HG03135 (cell line): ENCODE results near the gene YPEL2.
"Not testable (repeated sequence)": the region's sequence is repeated elsewhere in the genome, so short reads cannot be mapped to it uniquely, and the experiment has no call there.

Source experiments
- ATAC-seq: cut with Tn5 transposase; IDR thresholded peaks from one replicate; pipeline ENCODE4 v1.9.1; 2021; ENCODE audit warnings: mild to moderate bottlenecking, moderate library complexity; ENCODE audit not compliant: unreplicated experiment

YPEL2 gene, protein sequence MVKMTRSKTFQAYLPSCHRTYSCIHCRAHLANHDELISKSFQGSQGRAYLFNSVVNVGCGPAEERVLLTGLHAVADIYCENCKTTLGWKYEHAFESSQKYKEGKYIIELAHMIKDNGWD

DNA sequence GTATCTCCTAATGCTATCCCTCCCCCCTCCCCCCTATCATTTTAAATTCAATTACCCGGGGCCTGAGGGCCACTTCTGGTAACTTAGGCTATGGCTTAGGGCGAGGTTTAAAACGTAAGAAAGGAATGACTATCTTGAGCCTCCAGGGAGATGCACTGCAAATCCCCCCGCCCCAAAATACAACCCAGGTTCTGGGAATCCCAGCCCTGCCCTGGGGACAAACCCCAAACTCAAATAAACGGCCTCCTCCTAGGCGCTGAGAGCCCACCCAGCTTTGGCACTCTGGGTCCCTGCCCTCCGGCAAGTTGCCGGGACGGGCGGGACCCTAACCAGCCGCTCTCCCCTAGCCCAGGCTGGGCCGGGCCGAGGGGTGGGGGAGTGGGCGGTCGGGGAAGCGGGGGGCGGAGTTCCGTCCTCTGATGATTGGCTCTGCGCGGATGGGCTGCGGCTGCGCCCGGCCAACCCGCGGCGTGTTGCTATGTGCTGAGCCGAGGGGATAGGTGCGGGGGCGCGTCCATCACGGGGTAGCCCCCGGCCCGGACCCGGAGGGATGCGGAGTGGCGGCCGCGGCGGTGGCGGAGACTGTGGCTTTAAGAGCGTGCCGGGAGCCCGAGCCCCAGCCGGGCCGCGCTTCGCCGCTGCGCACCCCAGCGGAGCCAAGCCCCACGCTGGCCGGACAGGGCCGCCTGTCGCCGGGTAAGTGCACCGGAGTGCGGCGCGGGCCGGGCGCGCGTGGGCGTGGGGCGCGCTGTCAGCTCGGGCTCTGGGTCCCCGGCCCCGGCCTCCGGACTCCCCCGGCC lies at the start of gene YPEL2:
TSS of gene YPEL2 (plus strand) at position 527 of the 800 bp plus-strand sequence. CDS start 21,755 bp downstream, outside the sequence.
- ATAC-seq = peak; percentile 89

GRCh38 chr17:59284317-59284716 lies 47.1 kb upstream of the YPEL2 start:
- no peak for ATAC-seq

DNA sequence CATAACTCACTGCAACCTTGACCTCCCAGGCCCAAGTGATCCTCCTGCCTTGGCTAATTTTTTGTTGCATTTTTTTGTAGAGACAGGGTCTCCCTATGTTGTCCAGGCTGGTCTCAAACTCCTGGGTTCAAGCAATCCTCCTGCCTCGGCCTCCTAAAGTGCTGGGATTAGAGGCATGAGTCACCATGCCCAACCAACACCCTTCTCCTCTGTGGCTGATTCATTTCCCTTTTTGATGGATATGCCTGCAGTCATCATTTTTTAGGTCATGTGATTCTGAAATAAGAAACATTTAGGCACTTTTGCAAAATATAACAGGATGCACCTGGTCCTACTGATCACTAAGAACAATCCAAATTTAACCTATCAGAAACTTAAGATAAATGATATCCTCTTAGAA lies 44.0 kb upstream of the YPEL2 start:
- ATAC-seq = no peak

DNA sequence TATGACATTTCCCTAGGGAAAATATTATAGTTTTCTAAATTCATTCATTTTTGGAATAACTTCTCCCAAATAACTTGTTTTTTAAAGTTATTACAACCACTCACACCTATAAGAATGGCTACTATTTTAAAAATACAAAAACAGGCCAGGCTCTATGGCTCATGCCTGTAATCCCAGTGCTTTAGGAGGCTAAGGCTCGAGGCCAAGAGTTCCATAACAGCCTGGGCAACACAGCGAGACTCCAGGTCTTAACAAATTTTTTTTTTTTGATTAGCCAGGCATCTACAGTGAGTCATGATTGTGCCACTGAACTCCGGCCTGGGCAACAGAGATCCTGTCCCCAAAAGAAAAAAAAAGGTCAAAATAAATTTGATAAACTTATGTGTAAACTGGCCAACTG lies 43.6 kb upstream of the YPEL2 start:
- no peak for ATAC-seq

DNA sequence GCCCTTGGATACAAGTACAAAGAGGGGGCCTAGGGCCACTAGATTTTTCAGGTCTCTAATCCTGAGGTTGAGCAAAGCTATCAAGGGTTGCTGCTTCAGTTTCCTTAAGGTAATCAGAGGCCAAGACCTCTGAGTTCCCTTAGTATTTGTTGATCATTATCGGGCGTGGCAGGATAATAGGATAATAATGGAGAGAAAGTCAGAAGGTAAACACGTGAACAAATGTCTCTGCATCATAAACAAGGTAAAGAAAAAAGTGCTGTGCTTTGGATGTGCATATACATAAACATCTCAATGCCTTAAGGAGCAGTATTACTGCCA lies 41.5 kb upstream of the YPEL2 start:
- no peak for ATAC-seq

DNA sequence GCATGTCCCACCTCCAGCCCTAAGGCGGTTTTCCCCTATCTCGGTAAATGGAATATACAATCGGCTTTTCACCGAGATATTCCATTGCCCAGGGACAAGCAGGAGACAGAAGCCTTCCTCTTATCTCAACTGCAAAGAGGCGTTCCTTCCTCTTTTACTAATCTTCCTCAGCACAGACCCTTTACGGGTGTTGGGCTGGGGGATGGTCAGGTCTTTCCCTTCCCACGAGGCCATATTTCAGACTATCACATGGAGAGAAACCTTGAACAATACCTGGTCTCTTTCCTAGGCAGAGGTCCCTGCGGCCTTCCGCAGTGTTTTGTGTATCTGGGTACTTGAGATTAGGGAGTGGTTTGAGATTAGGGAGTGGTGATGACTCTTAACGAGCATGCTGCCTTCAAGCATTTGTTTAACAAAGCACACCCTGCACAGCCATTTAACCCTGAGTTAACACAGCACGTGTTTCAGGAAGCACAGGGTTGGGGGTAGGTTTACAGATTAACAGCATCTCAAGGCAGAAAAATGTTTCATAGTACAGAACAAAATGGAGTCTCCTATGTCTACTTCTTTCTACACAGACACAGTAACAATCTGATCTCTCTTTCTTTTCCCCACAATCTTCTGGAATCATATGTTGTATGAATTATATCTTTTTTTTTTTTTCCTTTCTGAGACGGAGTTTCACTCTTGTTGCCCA lies 41.0 kb upstream of the YPEL2 start:
- not testable (repeated sequence) for ATAC-seq

GRCh38 chr17:59292174-59292523 lies 39.3 kb upstream of the YPEL2 start:
- no peak for ATAC-seq

DNA sequence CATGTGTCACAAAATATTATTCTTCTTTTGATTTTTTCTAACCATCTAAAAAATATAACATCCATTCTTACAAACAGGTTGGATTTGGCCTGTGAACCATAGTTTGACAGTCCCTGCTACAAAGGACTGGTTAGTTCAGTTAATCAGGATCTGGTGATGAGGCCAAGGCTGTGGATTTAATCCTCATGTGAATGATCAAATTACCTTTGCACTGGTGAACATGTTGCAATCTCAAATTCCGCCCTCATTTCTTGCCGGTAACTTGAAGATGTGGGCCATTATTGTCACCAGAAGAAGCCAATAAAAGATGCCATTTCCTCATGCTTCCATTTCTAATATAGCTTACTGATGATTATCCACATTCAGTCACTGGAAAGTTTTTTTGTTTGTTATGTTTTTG lies 35.3 kb upstream of the YPEL2 start:
- no peak for ATAC-seq

- ATAC-seq = no peak
Measured at GRCh38 chr17:59298521-59298920, 32.9 kb upstream of the YPEL2 start.

- no peak for ATAC-seq
Measured at GRCh38 chr17:59299400-59300092, 31.9 kb upstream of the YPEL2 start.

DNA sequence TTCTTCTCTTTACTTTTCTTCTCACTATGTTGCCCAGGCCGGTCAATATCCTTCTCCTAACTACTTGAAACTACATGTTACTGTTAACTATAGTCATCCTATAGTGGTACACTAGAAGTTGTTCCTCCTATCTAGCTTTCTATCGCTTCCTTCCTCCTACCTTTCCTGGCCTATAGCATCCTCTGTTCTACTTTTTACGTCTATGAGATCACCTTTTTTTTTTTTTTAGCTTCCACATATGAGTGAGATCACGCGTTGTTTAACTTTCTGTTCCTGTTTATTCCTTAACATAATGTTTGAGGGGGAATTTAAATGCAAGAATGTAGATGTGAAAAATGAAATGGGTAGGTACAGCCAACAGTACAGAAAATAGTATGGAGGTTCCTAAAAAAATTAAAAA lies 30.5 kb upstream of the YPEL2 start:
- no peak for ATAC-seq

DNA sequence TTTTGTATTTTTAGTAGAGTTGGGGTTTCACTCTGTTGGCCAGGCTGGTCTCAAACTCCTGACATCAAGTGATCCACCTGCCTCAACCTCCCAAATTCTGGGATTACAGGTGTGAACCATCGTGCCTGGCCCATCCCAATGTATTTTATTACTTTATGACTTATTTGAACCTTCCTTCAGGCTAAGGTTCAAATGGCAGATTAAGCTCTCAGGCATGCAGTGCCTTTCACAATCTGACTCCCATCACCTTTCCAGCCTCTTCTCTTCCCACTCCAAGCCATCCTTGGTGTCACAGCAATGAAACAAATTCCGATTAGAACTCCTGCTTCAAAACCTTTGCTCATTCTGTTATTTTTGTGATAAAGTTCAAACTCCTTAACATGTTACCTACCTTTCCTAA lies 26.6 kb upstream of the YPEL2 start:
- ATAC-seq = no peak

GRCh38 chr17:59310263-59310920 lies 21.1 kb upstream of the YPEL2 start:
- ATAC-seq = no peak

DNA sequence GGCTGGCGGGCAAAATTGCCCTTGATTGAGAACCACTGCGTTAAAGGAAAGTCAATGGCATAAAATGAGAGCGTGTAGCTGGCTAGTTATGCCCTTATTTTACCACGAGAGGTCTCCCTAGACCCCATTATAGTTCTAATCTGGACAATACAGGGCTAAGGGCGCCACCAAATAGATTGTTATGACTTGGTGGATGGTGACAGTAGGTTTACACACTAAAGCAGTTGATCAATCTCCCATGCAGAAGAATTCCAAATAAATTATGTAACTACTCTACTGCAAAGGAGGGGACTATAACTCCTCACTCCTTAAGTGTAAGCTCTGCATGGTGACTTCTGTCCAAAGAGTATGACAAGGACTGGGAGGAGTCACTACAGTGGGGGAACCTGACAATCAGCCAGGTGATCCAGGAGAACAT lies 20.4 kb upstream of the YPEL2 start:
- ATAC-seq = peak; percentile 62

GRCh38 chr17:59311521-59311920 lies 19.9 kb upstream of the YPEL2 start:
- not testable (repeated sequence) for ATAC-seq

DNA sequence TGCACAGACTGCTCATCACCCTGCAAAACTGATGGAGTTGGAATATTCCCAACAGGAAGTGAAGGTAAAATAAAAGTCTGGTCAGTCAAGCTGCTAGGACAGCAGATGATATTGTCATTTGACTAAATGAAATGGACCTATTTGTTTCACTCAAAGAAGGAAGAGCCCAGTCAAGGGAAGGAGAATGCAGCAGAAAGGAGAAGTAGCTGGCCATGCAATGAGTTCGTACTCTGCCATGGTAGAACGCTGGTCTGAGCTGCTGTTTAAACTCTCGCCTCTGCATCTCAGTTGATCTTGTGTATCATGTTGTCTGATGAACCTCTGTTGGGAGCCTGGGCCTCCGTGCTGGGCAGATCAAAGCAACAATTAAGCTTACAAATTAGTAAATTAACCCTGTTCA lies 15.6 kb upstream of the YPEL2 start:
- no peak for ATAC-seq

DNA sequence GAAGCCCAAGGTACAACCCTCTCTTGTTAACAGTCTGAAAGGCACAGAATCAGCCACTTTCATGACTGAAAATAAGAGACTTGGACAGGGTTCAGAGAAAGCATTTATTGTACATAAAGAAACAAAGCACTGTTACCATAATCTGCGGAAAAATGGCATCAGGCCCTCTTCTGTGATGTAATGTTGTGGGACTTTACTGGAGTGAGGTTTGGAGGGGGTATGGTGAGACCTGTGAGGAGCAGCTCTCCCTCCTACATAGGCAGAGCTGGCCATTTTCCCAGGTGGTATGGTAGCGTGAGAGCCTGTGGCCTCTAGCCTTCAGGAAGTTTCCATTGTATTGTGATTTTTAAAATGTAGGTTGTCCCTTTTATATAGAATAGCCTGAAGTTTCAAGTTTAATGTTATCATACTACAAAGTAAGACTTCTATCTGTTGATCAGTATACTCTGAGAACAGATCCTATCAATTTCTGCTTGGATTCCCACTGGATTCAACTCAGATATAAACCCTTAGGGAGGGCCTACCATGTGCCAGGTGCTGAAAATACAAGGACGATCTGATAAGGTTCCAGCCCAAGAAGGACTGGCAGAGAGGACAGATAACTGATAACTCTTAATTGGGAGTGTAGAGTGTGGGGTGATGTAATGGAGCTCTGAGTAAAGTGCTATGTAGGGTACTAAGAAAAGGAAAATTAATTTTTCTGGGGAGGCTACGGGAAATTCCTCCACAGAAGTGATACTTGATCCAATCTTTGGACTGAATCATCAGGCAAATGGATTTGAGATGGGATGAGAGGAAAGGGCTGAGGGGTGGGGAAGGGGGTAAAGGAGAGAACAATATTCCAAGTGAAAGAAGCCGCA lies 4.1 kb upstream of the YPEL2 start:
- no peak for ATAC-seq

GRCh38 chr17:59327981-59328290 lies 3.5 kb upstream of the YPEL2 start:
- ATAC-seq = no peak

- ATAC-seq = no peak
Measured at GRCh38 chr17:59328601-59329000, 2.9 kb upstream of the YPEL2 start.
